Globus pallidus (tissue), 1 donor: Measurements from ENCODE around the gene TDRD9.

Experiments used
- DNase-seq: peaks from one replicate; pipeline ENCODE4 v3.0.0-alpha.2; 2015; ENCODE audit warnings: low spot score

Gene TDRD9

GRCh38 chr14:103925316-103925715 is 2.9 kb upstream of the TDRD9 start:
- DNase-seq, result no peak

DNA sequence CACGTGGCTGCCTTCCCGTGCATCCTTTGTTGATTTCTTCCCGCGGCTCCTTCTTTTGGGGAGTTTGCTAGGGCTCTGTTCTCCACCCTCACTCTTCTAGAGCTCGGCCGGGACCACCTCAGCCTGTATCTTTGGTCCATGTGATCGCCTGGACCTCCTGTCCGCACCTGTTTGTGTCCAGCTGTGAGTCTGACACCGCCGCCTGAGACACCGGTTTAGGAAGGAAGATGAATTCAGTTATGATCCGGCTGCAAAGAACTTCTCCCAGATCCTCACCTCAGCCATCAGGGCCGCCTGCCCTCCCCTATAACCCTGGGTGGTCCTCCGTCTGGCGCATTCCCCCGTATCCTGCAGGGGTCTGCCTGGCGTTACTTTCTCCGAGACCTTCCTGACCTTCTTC is 690 bp upstream of the TDRD9 start:
- no peak for DNase-seq

GRCh38 chr14:103930051-103930604 is 1.9 kb downstream of the TDRD9 start:
- no peak for DNase-seq

DNA sequence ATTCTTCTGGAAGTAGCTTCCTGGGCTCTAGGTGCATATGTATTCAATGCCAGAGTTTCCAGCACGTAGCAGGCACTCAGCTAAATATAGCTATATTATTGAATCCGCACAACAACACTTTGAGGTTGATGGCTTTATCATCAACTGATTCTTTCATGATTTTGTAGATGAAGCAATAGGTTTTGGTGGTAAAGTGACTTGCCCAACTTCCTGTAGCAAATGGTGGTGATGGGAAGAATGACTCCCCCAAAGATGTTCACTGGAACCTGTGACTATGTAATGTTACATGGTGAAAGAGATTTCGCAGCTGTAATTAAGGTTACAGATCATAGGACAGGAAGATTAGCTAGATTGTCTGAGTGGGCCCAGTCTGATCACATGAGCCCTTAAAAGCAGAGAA is 3.2 kb downstream of the TDRD9 start:
- no peak for DNase-seq

DNA sequence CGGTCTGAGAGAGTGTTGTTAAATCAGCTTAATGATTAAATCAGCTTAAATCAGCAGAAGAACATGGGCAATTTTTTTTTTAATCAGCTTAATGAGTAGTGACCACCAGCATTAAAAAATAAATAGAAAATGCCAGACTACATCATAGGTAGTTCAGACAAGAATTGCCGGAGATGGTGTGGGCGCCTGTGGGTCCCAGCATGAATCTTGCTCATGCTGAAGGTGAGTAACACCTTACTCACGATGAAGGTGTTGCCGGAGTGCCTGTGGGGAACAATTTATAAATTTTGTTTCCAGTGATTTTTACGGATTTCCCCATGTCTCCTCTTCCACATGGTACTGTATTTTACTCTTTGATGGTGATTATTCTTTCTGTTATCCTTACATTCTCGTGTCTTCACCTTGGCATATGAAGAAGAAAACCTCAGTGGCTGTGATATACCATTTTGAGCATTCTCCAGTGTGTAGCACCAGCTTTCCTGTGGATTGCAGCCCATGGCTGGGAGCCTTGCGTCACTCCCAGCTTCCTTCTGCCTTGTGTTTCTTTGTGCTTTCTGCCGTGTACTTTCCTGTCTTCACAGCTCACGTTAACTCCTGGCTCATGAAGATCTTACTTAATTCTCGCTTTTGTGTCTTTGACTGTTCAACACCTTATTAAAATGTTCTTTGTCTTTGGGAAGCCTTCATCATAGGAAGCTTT is 4.7 kb downstream of the TDRD9 start:
- no peak for DNase-seq

DNA sequence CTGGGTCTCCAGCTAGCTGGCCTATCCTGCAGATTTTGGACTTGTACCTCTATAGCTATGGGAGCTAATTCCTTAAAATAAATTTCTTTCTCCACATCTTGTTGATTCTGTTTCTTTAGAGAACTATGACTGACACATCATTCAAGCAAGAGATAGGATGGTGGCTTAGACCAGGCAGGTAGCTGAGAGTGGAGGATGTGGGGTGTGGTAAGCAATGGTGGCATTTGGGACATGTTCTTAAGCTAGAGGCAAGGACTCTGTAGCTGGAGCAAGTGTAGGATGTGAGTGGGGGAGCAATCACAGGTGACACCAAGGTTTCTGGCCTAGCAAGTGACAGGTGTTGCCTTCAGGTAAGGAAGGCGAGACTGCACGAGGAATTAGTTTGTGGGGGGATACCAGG is 6.8 kb downstream of the TDRD9 start:
- no peak for DNase-seq

DNA sequence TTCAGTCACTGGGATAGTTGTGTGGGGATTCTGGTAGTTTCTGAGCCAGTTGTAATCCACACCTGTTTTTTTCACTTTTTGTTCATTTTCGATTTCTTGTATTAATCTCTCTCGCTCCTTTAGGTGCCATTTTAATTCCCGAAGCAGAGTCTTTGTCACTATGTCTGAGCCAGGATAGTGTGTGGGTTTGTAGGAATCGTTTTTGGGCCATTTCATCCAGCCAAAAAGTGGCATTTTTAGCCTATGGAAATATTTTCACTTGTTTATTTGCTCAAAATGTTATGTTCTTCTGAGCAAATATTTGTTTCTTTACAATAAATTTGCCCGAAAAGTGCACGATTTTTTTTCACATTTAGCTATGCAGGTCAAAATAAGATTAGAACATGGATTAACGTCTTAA is 13.2 kb downstream of the TDRD9 start:
- DNase-seq, result no peak

DNA sequence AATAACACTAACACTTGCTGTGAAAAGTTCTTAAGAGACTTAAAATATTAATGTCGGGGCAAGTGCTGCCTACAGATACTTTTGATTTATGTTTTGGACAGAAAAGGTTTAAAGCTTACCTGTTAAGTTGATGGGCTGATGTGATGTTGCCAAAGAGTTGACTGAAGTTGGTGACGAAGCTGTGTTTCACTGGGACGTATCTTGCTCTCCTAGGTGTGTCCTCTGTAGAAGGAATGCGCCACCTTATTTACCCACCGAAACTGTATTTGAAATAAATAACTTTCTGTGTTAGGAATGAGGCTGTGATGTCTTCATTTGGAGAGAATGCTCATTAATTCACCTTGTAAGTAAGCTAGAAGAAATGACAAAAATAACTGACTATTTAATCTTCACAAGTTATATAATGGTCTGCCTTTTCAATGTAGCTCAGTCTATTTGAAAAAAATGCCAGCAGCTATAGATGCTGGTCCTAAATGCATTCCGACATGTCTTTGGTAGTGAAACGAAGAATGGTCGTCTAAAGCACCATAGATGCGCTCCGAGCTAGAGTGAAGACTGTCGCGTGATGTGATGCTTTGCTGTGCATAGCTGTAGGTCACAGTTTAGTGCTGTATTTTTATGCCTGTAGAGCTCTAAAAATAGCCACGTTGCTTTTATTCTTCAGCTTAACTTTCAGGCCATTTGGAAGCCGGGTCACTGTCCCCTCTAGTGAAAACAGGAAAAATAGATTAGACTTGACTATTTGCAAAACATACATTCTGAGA is 13.9 kb downstream of the TDRD9 start, which contains the start of gene RD3L:
Gene RD3L (minus strand): TSS at position 557 of the 764 bp plus-strand sequence. CDS start 834 bp downstream, outside the sequence.
- DNase-seq, result no peak

DNA sequence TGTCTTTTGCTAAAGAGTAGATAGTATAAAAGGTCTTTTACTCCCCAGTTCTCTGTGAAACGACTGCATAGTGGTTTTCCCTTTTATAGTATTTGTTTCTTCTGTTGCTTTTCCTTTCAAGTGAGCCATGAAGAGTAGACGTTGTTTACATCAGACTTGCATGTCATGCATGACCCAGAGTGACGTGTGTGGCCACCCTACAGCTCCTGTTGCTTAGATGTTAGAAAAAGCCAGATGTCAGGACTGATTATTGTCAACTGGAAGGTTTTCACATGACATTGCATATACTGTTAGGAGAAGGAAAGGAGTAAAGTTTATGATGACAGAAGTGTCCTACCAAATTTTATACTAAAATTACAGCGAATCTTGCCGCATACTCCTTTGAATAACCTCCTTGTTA is 15.4 kb downstream of the TDRD9 start:
- DNase-seq, result no peak

DNA sequence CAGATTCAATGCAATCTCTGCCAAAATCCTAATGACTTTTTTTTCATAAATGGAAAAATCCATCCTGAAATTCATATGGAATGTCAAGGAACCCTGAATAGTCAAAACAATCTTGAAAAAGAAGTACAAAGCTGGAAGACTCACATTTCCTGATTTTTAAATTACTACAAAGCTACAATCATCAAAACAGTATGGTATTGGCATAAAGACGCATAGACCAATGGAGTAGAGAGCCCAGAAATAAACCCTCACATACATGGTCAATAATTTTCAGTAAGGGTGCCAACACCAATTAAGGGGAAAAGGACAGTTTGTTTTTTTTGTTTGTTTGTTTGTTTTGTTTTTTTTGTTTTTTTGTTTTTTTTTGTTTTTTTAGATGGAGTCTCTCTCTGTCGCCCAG is 18.7 kb downstream of the TDRD9 start:
- DNase-seq, result no peak

DNA sequence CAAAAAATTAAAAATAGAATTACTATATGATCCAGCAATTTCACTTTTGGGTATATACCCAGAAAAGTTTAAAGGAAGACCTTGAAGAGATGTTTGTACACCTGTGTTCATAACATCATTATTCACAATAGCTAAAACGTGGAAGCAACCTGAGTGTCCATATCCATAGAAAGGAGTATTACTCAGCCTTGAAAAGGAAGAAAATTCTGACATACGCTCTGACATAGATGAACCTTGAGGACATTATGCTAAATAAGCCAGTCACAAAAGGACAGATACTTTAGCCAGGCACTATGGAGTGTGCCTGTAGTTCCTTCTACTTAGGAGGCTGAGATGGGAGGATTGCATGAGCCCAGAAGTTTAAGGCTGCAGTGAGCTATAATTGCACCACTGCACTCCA is 20.2 kb downstream of the TDRD9 start:
- no peak for DNase-seq

DNA sequence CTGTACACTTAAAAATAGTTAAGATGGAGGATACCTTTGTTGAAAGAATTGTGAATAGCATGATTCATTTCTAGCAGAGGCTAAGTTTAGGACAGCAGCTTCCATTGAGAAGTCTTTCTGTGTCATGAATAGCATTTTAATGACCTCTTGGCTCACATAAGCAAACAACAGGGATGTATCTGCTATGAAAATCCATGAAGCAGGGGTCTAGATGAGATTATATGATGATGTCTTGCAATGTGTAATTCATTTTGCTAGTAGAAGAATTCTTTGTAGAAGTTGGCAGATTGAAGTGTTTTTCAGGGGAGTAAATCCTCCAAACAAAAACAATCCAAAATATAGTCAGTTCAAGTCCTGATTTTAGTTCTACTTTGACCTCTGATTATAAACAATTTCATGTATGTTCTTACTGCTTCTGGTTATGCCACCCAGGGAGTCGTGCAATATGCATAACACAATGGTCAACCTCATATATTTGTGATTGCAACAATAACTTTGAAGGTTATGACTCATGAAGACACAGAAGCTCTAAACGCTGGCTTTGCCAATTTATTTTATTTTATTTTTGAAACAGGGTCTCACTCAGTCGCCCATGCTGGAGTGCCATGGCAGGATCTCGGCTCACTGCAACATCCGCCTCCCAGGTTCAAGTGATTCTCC is 21.0 kb downstream of the TDRD9 start:
- DNase-seq, result no peak

DNA sequence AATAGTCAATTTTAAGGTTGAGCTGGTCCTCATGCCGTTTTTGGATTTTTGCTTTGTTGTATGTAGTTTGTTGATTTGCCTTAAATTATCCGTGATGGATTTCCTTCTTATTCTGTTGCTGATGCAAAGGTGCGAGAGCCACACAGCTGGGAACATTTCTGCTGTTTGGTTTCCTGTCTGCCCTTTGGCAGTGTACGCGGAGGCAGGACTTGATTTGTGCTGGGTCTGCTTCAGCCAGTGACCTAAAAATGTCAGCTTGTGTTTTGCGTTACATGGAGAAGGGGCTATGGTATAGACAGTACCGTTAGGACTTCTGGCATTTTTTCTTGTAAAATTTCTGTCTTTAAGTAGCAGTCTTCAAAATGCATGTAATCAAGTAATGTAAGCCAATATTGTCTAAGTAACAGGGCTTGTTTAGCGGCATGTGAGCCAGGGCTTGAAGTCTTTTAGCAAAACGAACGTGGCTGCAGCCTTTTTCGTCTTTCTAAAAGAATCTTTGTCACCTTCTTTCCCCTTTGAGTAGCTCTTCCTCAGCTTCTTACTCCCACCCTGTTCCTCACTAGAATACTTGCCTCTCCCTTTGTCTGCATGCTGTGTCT is 32.3 kb downstream of the TDRD9 start:
- DNase-seq, result no peak

- DNase-seq, result no peak
Observed at GRCh38 chr14:103961928-103962578, 33.8 kb downstream of the TDRD9 start.

- DNase-seq, result no peak
Observed at GRCh38 chr14:103966631-103967030, 38.4 kb downstream of the TDRD9 start.

GRCh38 chr14:103969961-103970360 is 41.7 kb downstream of the TDRD9 start:
- DNase-seq, result no peak

DNA sequence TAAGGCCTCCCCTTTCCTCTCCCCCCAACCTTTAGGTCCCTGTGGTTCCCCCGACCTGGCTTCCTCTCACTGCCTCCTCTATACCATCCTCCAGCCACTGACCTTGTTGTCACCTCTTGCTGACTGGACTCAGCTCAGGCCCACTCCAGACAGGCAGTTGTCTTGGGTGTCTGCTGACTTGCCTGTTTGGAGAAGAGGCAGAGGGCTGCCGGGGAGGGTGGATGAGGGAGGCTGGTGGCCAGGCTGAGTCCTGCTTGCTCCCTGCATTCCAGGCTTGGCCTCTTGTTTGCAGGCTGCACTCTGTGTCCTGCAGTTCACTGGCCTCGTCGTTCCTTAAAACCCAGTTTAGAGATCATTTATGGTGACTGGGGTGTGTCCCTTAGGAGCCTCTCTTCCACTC is 45.1 kb downstream of the TDRD9 start:
- DNase-seq, result no peak

DNA sequence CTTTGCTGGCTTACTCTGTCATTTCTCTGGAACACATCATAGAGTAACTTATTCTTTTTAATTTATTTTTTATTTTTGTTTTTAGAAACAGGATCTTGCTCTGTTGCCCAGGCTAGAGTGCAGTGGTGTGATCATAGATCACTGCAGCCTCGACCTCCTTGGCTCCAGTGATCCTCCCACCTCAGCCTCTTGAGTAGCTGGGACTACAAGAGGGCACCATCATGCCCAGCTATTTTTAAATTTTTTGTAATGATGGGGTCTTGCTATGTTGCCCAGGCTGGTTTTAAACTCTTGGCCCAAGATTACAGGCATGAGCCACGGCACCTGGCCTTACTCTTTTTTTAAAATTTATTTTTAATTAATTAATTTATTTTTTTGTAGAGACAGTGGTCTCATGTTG is 46.3 kb downstream of the TDRD9 start:
- no peak for DNase-seq

- peak; percentile 3 for DNase-seq
Observed at GRCh38 chr14:103980623-103981238, 52.5 kb downstream of the TDRD9 start.

DNA sequence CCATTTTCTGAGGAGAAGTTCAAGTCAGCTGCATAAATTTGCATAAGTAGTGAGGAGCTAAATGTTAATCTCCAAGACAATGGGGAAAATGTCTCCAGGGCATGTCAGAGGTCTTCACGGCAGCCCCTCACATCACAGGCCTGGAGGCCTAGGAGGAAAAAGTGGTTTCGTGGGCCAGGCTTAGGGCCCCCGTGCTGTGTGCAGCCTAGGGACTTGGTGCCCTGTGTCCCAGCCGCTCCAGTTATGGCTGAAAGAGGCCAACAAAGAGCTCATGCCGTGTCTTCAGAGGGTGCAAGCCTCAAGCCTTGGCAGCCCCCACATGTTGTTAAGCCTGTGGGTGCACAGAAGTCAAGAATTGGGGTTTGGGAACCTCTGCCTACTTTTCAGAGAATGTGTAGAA is 55.9 kb downstream of the TDRD9 start:
- DNase-seq, result no peak

DNA sequence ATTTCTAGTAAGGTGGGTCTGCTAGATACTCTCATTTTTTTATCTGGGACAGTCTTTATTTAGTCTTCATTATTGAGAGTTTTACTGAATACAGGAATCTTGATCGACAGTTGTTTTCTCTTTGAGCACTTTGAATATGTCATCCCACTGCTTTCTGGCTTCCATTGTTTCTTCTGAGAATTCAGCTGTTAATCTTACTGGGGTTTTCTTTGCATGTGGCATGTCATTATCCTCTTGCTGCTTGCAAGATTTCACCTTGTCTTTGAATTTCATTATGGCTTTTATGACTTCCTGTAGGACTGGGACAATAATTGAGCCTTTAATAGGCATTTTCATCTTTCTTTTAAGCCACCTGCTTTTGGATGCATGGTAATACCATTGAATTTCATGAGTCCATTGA is 60.8 kb downstream of the TDRD9 start:
- DNase-seq, result no peak
